GM21619 (cell line): ENCODE measurements around the gene TSHZ2.
"Not testable (repeated sequence)": the region's sequence is repeated elsewhere in the genome, so short reads cannot be mapped to it uniquely, and the experiment has no call there.

Source experiments
- ATAC-seq: cut with Tn5 transposase; IDR thresholded peaks from one replicate; pipeline ENCODE4 v1.9.1; 2021; ENCODE audit not compliant: unreplicated experiment

Gene TSHZ2

GRCh38 chr20:52963131-52963530 is 9.0 kb upstream of the TSHZ2 start:
- no peak for ATAC-seq

- no peak for ATAC-seq
Measured at GRCh38 chr20:52964131-52964530, 8.0 kb upstream of the TSHZ2 start.

GRCh38 chr20:52965380-52965779 is 6.8 kb upstream of the TSHZ2 start:
- ATAC-seq: no peak

GRCh38 chr20:52965819-52966218 is 6.3 kb upstream of the TSHZ2 start:
- no peak for ATAC-seq

- ATAC-seq: not testable (repeated sequence)
Measured at GRCh38 chr20:52966543-52966942, 5.6 kb upstream of the TSHZ2 start.

- ATAC-seq: no peak
Measured at GRCh38 chr20:52971498-52972189, 514 bp upstream of the TSHZ2 start.

GRCh38 chr20:52972965-52973819 is 1.0 kb downstream of the TSHZ2 start:
- no peak for ATAC-seq

- ATAC-seq: no peak
Measured at GRCh38 chr20:52974179-52974594, 2.0 kb downstream of the TSHZ2 start.

- no peak for ATAC-seq
Measured at GRCh38 chr20:52975029-52975732, 3.0 kb downstream of the TSHZ2 start.

GRCh38 chr20:52975803-52976531 is 3.8 kb downstream of the TSHZ2 start:
- ATAC-seq: no peak

- no peak for ATAC-seq
Measured at GRCh38 chr20:52978851-52979250, 6.7 kb downstream of the TSHZ2 start.

GRCh38 chr20:52981051-52981450 is 8.9 kb downstream of the TSHZ2 start:
- no peak for ATAC-seq

- no peak for ATAC-seq
Measured at GRCh38 chr20:52983726-52984450, 11.7 kb downstream of the TSHZ2 start.

GRCh38 chr20:52984451-52984810 is 12.3 kb downstream of the TSHZ2 start:
- ATAC-seq: no peak

GRCh38 chr20:52985687-52986086 is 13.5 kb downstream of the TSHZ2 start:
- no peak for ATAC-seq

GRCh38 chr20:52987295-52987694 is 15.1 kb downstream of the TSHZ2 start:
- no peak for ATAC-seq

GRCh38 chr20:52991830-52992229 is 19.7 kb downstream of the TSHZ2 start:
- no peak for ATAC-seq

- no peak for ATAC-seq
Measured at GRCh38 chr20:52992632-52993031, 20.5 kb downstream of the TSHZ2 start.

- ATAC-seq: no peak
Measured at GRCh38 chr20:52993076-52993475, 20.9 kb downstream of the TSHZ2 start.

- no peak for ATAC-seq
Measured at GRCh38 chr20:52994184-52994970, 22.2 kb downstream of the TSHZ2 start.
